ENCODE data around the gene CBFA2T3.

Gene CBFA2T3

GRCh38 chr16:88963583-88963982 lies 13.4 kb downstream of the CBFA2T3 start:
- DNase-seq (ENCODE audit: extremely low read depth, low read depth) = no peak
- TF ChIP-seq CTCF (IDR thresholded peaks at IDR 0.05; ENCODE audit: low read depth, low read length, missing control alignments) = no peak
- H3K4me3 ChIP-seq (replicated peaks; ENCODE audit: low read depth, low read length) = no peak overlapping the region

GRCh38 chr16:88962478-88963152 lies 14.4 kb downstream of the CBFA2T3 start:
- no peak for DNase-seq (ENCODE audit: extremely low read depth, low read depth)
- TF ChIP-seq CTCF (IDR thresholded peaks at IDR 0.05; ENCODE audit: low read depth, low read length, missing control alignments) = no peak
- H3K4me3 ChIP-seq (replicated peaks; ENCODE audit: low read depth, low read length) = no peak overlapping the region

- TF ChIP-seq CTCF (IDR thresholded peaks at IDR 0.05; ENCODE audit: low read depth, low read length, missing control alignments) = no peak
- no peak overlapping the region for H3K4me3 ChIP-seq (replicated peaks; ENCODE audit: low read depth, low read length)
- no peak for DNase-seq (ENCODE audit: extremely low read depth, low read depth)
Observed at GRCh38 chr16:88961011-88961410, 16.0 kb downstream of the CBFA2T3 start.

- no peak for DNase-seq (ENCODE audit: extremely low read depth, low read depth)
- no peak overlapping the region for H3K4me3 ChIP-seq (replicated peaks; ENCODE audit: low read depth, low read length)
- no peak for TF ChIP-seq CTCF (IDR thresholded peaks at IDR 0.05; ENCODE audit: low read depth, low read length, missing control alignments)
Observed at GRCh38 chr16:88960516-88960915, 16.5 kb downstream of the CBFA2T3 start.

- H3K4me3 ChIP-seq (replicated peaks; ENCODE audit: low read depth, low read length) = no peak overlapping the region
- no peak for TF ChIP-seq CTCF (IDR thresholded peaks at IDR 0.05; ENCODE audit: low read depth, low read length, missing control alignments)
- no peak for DNase-seq (ENCODE audit: extremely low read depth, low read depth)
Observed at GRCh38 chr16:88959022-88959421, 18.0 kb downstream of the CBFA2T3 start.

- no peak overlapping the region for H3K4me3 ChIP-seq (replicated peaks; ENCODE audit: low read depth, low read length)
- no peak for TF ChIP-seq CTCF (IDR thresholded peaks at IDR 0.05; ENCODE audit: low read depth, low read length, missing control alignments)
- no peak for DNase-seq (ENCODE audit: extremely low read depth, low read depth)
Observed at GRCh38 chr16:88957887-88958577, 19.0 kb downstream of the CBFA2T3 start.

All from HFF-Myc (cell line).